Measurements from ENCODE around the gene KLHL22. TPM values are rescaled to one million over a fixed set of nuclear protein-coding genes. Genes with fewer than 3 reads are reported as not detected.

The KLHL22 gene
- total RNA-seq, 1 experiment from 2014 or later = 36.2 TPM

DNA sequence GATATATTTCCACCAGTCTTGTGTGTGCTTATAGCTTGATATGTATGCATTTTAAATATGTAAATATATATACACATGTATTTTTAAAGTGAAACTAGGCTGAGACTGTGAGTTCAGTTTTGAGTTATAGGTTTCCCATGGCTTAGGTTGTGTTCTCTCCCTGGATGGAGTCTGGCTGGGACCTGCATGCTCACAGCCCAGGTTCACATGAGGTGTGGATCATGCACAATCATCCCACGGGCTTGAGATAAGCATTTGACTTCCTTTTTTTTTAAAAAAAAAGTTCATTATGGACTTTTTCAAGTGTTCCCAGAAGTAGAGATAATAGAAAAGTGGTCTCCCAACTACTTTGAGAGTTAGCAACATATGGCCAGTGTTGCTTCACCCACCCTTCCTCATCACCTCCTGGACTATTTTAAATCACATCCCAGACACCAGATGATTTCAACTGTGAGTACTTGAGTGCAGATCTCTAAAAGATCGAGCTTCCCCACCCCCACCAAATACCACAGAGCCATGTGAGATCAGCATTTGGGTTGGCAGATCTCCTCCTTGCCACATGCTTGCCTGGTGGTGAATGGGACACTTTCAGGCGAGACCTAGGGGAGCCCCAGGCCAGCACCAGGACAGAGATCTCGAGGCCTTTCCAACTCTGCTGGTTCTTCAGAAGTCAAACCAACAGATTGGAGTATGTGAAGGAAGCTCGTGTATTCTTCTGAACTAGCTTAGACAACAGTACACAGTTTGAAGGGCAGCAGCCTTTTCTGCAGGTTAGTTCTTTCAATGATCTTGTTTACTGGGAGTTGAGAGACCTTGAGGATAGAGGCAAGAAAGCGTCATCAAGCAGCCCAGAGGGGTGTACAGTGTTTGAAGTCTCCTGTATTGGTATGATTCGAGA lies 27.7 kb upstream of the KLHL22 start:
- intact Hi-C loops (cut with micrococcal nuclease; ENCODE audit: unreplicated experiment) = loop anchor here (5.0 kb wide), 1 partner anchor 39 kb away; no protein-coding TSS in a partner anchor
- BruUV-seq (replicated peaks) = no TSS peak
- H3K36me3 ChIP-seq (ENCODE audit: insufficient read depth, low read length, poor library complexity, severe bottlenecking) = peaks cover 11% of the 10 kb centered on the region
- no peak for TF ChIP-seq EZH2 (IDR thresholded peaks at IDR 0.05; ENCODE audit: borderline replicate concordance, low read depth, low read length, poor library complexity, severe bottlenecking)
- TF ChIP-seq, protein P1, sequence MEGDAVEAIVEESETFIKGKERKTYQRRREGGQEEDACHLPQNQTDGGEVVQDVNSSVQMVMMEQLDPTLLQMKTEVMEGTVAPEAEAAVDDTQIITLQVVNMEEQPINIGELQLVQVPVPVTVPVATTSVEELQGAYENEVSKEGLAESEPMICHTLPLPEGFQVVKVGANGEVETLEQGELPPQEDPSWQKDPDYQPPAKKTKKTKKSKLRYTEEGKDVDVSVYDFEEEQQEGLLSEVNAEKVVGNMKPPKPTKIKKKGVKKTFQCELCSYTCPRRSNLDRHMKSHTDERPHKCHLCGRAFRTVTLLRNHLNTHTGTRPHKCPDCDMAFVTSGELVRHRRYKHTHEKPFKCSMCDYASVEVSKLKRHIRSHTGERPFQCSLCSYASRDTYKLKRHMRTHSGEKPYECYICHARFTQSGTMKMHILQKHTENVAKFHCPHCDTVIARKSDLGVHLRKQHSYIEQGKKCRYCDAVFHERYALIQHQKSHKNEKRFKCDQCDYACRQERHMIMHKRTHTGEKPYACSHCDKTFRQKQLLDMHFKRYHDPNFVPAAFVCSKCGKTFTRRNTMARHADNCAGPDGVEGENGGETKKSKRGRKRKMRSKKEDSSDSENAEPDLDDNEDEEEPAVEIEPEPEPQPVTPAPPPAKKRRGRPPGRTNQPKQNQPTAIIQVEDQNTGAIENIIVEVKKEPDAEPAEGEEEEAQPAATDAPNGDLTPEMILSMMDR (conservative IDR thresholded peaks at IDR 0.05; ENCODE audit: low read depth, low read length) = no peak
- H3K4me1 ChIP-seq (ENCODE audit: insufficient read depth, low read length, poor library complexity, severe bottlenecking) = peaks cover 58% of the 10 kb centered on the region
- no peak overlapping the region for H3K4me3 ChIP-seq (ENCODE audit: low read depth, low read length, poor library complexity, severe bottlenecking)
- ChIA-PET POLR2A (ENCODE audit: low non-redundant PET) (no interaction called here), CTCF (no interaction called here)
- DNase-seq (ENCODE audit: low spot score) = no peak
- H3K27ac ChIP-seq (ENCODE audit: low read depth, low read length, poor library complexity, severe bottlenecking) = peak overlapping the region; percentile 77
- H3K27me3 ChIP-seq (replicated peaks; ENCODE audit: insufficient read depth, low read depth, low read length, poor library complexity) = no peaks in the 10 kb centered on the region
- H3K9me3 ChIP-seq (ENCODE audit: low read depth, low read length, poor library complexity, severe bottlenecking) = no peaks in the 10 kb centered on the region

DNA sequence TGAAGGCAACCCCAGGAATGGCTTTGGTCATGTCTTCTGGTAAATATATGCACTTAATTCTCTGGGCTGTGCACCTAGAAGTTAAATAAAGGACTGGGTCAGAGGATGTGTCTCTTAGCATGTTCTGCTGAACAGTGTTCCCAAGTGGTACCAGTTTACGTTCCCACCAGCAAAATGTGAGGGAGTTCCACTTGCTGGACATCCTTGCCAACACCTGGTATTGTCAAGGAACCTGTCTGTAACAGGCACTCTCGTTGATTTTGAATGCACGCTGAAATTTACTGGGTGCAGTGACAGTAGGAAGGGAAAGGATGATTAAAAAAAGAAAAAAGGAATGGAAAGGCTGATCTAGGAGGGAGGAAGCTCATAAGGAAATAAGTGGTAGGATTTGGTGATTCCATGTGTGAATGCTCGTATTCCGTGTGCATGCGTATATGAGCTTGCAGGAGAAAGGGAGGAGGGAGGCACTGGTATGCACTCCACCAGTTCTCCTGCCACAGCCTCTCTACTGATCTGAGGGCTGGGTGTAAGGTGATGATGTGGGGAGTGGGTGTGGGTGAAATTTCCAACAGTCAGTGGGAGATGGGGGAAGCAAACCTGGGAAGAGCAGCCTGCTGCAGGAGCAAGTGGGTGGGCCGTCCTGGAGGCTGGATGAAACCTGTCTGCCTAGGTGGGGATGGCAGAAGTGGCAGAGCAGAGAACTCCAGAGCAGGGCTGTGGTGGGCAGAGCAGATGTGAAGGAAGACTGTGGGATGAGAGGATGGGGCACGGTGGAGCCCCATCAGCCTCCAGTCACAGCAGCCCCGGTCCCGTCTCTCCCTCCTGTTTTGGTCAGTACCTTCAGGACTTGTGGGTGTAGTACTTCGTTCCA lies 26.8 kb upstream of the KLHL22 start:
- peaks cover 64% of the 10 kb centered on the region for H3K4me1 ChIP-seq (ENCODE audit: insufficient read depth, low read length, poor library complexity, severe bottlenecking)
- no peaks in the 10 kb centered on the region for H3K27me3 ChIP-seq (replicated peaks; ENCODE audit: insufficient read depth, low read depth, low read length, poor library complexity)
- no TSS peak for BruUV-seq (replicated peaks)
- POLR2A ChIA-PET (ENCODE audit: low non-redundant PET) = no interaction called here
- no peak overlapping the region for H3K4me3 ChIP-seq (ENCODE audit: low read depth, low read length, poor library complexity, severe bottlenecking)
- intact Hi-C loops (cut with micrococcal nuclease; ENCODE audit: unreplicated experiment) = loop anchor here (5.0 kb wide), 1 partner anchor 40 kb away; no protein-coding TSS in a partner anchor
- TF ChIP-seq, protein P1 (conservative IDR thresholded peaks at IDR 0.05; ENCODE audit: low read depth, low read length) = no peak
- TF ChIP-seq EZH2 (IDR thresholded peaks at IDR 0.05; ENCODE audit: borderline replicate concordance, low read depth, low read length, poor library complexity, severe bottlenecking) = no peak
- peaks cover 6% of the 10 kb centered on the region for H3K36me3 ChIP-seq (ENCODE audit: insufficient read depth, low read length, poor library complexity, severe bottlenecking)
- H3K9me3 ChIP-seq (ENCODE audit: low read depth, low read length, poor library complexity, severe bottlenecking) = no peaks in the 10 kb centered on the region
- no peak for DNase-seq (ENCODE audit: low spot score)
- no peak overlapping the region for H3K27ac ChIP-seq (ENCODE audit: low read depth, low read length, poor library complexity, severe bottlenecking)
- CTCF ChIA-PET = no interaction called here

DNA sequence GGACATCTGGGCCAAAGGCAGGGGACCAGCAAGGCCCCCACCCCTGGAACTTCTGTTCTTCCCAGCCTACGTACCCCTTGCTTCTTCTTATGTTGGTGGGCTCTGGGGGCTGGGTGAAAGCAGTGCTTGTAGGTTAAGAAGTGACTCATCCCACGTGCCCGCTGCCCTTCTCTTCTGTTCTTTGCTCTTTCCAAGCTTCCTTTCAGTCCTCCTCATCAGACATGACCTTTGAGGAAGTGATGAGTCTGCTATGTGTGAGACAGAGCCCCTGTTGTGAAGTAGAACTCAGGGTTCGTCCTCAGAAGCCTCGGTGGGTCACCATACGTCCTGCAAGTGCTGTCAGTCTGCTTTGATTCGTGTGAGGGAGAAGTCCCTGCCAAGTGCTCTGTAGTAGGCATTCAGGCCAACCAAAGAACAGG lies 24.5 kb upstream of the KLHL22 start:
- ChIA-PET POLR2A (ENCODE audit: low non-redundant PET) (no interaction called here), CTCF (no interaction called here)
- H3K27ac ChIP-seq (ENCODE audit: low read depth, low read length, poor library complexity, severe bottlenecking) = peak overlapping the region; percentile 83
- peaks cover 50% of the 10 kb centered on the region for H3K4me1 ChIP-seq (ENCODE audit: insufficient read depth, low read length, poor library complexity, severe bottlenecking)
- BruUV-seq (replicated peaks) = no TSS peak
- no peak overlapping the region for H3K4me3 ChIP-seq (ENCODE audit: low read depth, low read length, poor library complexity, severe bottlenecking)
- no peaks in the 10 kb centered on the region for H3K27me3 ChIP-seq (replicated peaks; ENCODE audit: insufficient read depth, low read depth, low read length, poor library complexity)
- TF ChIP-seq, protein P1 (conservative IDR thresholded peaks at IDR 0.05; ENCODE audit: low read depth, low read length) = no peak
- no peak for TF ChIP-seq EZH2 (IDR thresholded peaks at IDR 0.05; ENCODE audit: borderline replicate concordance, low read depth, low read length, poor library complexity, severe bottlenecking)
- peaks cover 6% of the 10 kb centered on the region for H3K36me3 ChIP-seq (ENCODE audit: insufficient read depth, low read length, poor library complexity, severe bottlenecking)
- peak; percentile 24 for DNase-seq (ENCODE audit: low spot score)
- H3K9me3 ChIP-seq (ENCODE audit: low read depth, low read length, poor library complexity, severe bottlenecking) = no peaks in the 10 kb centered on the region
- intact Hi-C loops (cut with micrococcal nuclease; ENCODE audit: unreplicated experiment) = loop anchor here (5.0 kb wide), 1 partner anchor 42 kb away; no protein-coding TSS in a partner anchor
